ENCODE measurements around the gene ALKBH3. TPM values are rescaled to one million over a fixed set of nuclear protein-coding genes. Genes with fewer than 3 reads are reported as not detected.

The ALKBH3 gene
- total and polyA plus RNA-seq, 7 donors, result 27.4 to 47.1 (median 33.4) TPM

DNA sequence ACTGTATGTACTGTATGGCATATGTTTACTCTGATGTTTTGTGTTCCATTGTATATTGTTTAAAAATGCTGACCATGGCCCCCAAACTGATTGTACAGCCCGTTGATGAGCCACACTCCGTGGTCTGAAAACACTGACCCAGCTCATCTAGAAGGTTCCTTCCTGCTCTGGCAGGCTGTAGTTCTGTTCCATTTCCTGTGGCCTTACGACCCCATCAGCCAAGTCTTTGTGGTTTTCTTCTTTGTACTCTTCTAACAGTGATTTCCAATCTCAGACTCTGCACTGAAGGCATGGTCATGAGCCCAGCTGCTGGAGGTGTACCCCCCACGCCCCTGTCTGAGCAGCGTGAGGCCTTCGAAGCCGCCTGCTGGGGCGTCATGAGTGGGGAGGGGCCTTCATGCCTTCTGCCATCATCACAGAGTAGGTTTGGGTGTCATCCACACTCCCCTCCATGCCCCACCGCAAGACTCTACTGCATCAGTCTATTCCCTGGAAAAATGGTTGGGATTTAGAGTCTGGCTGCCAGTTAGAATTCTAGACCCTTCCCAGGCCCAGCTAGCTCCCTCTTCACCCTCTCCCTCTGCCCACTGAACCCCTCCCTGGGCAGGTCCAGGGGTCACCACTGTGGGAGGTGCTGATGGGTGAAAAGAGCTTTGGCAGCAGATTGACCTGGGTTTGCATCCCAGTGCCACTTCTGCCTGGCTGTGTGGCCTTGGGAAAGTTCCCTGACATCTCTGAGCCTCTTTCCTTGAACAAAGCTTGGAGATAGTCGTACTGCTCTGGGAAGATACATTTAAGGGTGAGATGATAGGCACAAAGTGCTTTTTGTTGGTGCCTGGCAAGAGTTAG is 50.5 kb downstream of the ALKBH3 start:
- peaks cover 10% of the 10 kb centered on the region for H3K4me1 ChIP-seq
- DNase-seq (no peak), ATAC-seq (no peak)
- no peak overlapping the region for H3K4me3 ChIP-seq
- no peaks in the 10 kb centered on the region for H3K36me3 ChIP-seq (ENCODE audit: insufficient read depth in 1 of 2, low read depth in 1 of 2)
- WGBS, 3 donors, result 69 to 76% (median 69%) methylated on average over 10 of the region's 10 CpGs
- TF ChIP-seq, protein P1, sequence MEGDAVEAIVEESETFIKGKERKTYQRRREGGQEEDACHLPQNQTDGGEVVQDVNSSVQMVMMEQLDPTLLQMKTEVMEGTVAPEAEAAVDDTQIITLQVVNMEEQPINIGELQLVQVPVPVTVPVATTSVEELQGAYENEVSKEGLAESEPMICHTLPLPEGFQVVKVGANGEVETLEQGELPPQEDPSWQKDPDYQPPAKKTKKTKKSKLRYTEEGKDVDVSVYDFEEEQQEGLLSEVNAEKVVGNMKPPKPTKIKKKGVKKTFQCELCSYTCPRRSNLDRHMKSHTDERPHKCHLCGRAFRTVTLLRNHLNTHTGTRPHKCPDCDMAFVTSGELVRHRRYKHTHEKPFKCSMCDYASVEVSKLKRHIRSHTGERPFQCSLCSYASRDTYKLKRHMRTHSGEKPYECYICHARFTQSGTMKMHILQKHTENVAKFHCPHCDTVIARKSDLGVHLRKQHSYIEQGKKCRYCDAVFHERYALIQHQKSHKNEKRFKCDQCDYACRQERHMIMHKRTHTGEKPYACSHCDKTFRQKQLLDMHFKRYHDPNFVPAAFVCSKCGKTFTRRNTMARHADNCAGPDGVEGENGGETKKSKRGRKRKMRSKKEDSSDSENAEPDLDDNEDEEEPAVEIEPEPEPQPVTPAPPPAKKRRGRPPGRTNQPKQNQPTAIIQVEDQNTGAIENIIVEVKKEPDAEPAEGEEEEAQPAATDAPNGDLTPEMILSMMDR (IDR thresholded peaks at IDR 0.05), result no peak
- no peaks in the 10 kb centered on the region for H3K27me3 ChIP-seq (ENCODE audit: insufficient read depth in 3 of 3, low read length in 2 of 3)
- no peak overlapping the region for H3K27ac ChIP-seq
- intact Hi-C loops (cut with DNase I), result no loop called here
- H3K9me3 ChIP-seq, result no peaks in the 10 kb centered on the region

DNA sequence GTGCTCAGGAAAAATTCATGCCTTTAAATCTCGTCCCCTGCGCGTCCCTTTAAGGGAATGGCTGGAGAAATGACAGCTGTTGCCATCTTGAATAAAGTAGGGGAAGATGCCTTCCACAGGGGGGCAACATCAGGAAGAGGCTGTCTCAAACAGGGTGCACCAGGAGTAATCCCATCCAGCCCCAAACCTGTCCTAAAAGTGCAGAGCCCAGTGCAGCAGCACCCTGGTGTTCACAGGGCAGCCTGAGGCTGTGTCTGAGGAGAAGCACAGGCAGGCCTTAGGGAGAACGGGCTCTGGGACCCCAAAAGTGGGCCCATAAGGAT is 51.0 kb downstream of the ALKBH3 start:
- TF ChIP-seq, protein P1 (IDR thresholded peaks at IDR 0.05), result peak; percentile 9
- WGBS, 3 donors, result 55 to 65% (median 62%) methylated on average over 4 of the region's 4 CpGs

DNA sequence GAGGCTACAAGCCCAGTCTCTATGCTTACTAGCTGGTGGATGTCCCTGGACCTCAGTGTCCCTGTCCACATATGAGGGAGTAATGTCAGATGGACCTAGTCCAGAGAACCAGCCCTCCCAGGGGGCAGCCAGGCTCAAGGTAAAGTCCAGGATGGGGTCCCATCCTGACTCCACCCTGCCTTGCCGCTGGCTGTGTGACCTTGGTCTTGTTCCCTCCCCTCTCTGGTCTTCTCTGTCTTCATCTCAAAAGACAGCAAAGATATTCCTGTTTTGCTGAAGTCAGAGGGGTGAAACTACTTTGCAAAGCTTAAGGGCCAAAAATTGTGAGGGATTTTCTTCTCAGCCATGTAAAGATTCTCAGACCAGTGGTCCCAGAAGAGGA is 52.6 kb downstream of the ALKBH3 start:
- Histone ChIP-seq H3K27ac (no peak overlapping the region), H3K36me3 (ENCODE audit: insufficient read depth in 1 of 2, low read depth in 1 of 2) (no peaks in the 10 kb centered on the region), H3K27me3 (ENCODE audit: insufficient read depth in 3 of 3, low read length in 2 of 3) (no peaks in the 10 kb centered on the region), H3K4me3 (peak overlapping the region; percentile 30), H3K9me3 (no peaks in the 10 kb centered on the region), H3K4me1 (peaks cover 10% of the 10 kb centered on the region)
- DNase-seq (no peak), ATAC-seq (no peak)
- intact Hi-C loops (cut with DNase I), result no loop called here
- 78 to 84% (median 83%) methylated on average over 1 of the region's 1 CpG for WGBS, 3 donors
- TF ChIP-seq, protein P1 (IDR thresholded peaks at IDR 0.05), result no peak

More for the DNA sequence above, 51.0 kb downstream of the ALKBH3 start:
- DNase-seq (no peak), ATAC-seq (peak in 2 of 4 donors; percentile 42 to 46)
- Histone ChIP-seq H3K27ac (no peak overlapping the region), H3K36me3 (ENCODE audit: insufficient read depth in 1 of 2, low read depth in 1 of 2) (no peaks in the 10 kb centered on the region), H3K4me1 (peaks cover 10% of the 10 kb centered on the region), H3K4me3 (no peak overlapping the region), H3K9me3 (no peaks in the 10 kb centered on the region), H3K27me3 (ENCODE audit: insufficient read depth in 3 of 3, low read length in 2 of 3) (no peaks in the 10 kb centered on the region)
- intact Hi-C loops (cut with DNase I), result no loop called here

DNA sequence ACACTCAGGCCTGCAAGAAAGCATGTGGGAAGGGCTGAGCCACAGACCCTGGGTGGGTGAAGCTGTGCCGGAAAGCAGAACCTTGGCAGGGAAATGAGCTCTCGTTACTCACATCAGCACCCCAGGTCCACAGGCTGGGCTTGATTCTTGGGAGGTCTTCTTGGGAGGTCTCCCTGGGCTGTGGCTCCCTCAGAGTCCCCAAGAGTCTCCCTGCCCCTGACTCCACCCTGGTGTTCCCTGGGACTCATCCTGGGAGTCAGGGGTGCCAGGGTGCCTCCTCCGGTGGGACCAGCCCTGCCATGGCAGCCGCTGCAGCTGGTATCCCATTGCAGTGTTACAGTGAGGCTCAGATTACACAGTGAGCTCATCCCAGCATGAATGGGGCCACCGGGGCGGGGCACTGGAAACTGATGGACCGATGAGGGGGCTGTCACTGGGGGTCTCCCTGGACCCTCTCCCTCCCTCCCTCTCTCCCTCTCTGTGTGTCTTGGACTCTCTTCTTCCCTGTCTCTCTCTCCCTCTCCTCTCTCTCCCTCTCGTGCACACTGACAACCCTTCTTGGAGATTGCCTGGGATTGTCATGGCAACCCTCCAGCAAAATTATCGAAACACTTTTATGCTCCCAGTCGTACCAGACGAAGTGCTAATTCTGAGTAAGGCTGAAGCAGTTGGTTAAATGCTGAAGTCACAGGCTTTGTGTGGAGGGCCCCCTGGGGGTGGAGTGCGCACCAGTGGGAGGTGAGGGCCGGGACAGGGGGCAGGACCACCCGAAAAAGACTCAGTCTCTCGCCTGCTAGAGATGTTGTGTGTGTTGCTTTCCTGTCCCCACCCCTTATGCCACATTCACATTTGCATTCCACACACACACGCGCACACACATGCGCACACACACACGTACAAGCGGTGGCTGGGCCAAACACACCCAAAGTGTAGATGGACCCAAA is 53.2 kb downstream of the ALKBH3 start:
- intact Hi-C loops (cut with DNase I), result no loop called here
- TF ChIP-seq, protein P1 (IDR thresholded peaks at IDR 0.05), result peak; percentile 5
- Histone ChIP-seq H3K36me3 (ENCODE audit: insufficient read depth in 1 of 2, low read depth in 1 of 2) (no peaks in the 10 kb centered on the region), H3K27me3 (ENCODE audit: insufficient read depth in 3 of 3, low read length in 2 of 3) (no peaks in the 10 kb centered on the region), H3K4me3 (peak overlapping the region; percentile 30), H3K9me3 (no peaks in the 10 kb centered on the region), H3K27ac (no peak overlapping the region), H3K4me1 (peaks cover 10% of the 10 kb centered on the region)
- WGBS, 3 donors, result 27 to 34% (median 29%) methylated on average over 20 of the region's 20 CpGs
- peak; percentile 70 to 82 (median 77) for ATAC-seq
- peak; percentile 28 to 70 for DNase-seq
